ENCODE results near the gene VSTM2B.

Gene VSTM2B

GRCh38 chr19:29560313-29561075 is 34.7 kb downstream of the VSTM2B start:
- TF ChIP-seq CTCF (IDR thresholded peaks at IDR 0.05; ENCODE audit: low read depth, low read length), result no peak
- no peak for DNase-seq (ENCODE audit: extremely low read depth, low read depth)

GRCh38 chr19:29561601-29562000 is 35.8 kb downstream of the VSTM2B start:
- TF ChIP-seq CTCF (IDR thresholded peaks at IDR 0.05; ENCODE audit: low read depth, low read length), result no peak
- no peak for DNase-seq (ENCODE audit: extremely low read depth, low read depth)

GRCh38 chr19:29562299-29563297 is 36.8 kb downstream of the VSTM2B start:
- no peak for DNase-seq (ENCODE audit: extremely low read depth, low read depth)
- TF ChIP-seq CTCF (IDR thresholded peaks at IDR 0.05; ENCODE audit: low read depth, low read length), result no peak

DNA sequence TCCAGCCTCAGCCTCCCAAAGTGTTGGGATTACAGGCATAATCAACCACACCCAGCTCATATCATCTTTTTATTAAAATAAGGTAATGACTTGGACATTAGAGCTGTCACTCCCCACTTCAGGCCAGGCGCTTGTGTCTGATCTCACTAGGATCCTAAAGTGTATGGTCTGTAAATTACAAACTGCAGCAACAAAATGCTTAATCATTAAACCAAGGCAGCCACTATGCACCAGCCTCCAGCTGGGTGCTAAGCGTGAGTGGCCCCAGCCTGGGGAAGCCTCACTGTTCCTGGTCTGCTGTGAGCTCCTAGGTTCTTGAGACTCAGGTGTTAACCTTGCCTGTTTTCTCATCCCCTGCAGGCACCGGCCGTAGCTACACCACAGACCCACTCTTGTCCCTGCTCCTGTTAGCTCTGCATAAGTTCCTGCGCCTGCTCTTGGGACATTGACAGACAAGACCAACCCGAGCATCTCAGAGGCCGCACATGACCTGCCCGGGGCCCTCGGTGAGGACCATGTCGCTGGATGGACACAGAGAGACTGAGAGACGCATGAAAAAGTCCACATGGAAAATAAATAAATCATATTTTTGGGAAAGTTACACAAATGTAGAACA is 37.8 kb downstream of the VSTM2B start:
- no peak for TF ChIP-seq CTCF (IDR thresholded peaks at IDR 0.05; ENCODE audit: low read depth, low read length)
- no peak for DNase-seq (ENCODE audit: extremely low read depth, low read depth)

- no peak for DNase-seq (ENCODE audit: extremely low read depth, low read depth)
- no peak for TF ChIP-seq CTCF (IDR thresholded peaks at IDR 0.05; ENCODE audit: low read depth, low read length)
These were observed 38.8 kb downstream of the VSTM2B start for GRCh38 chr19:29564574-29565005.

GRCh38 chr19:29565171-29565570 is 39.4 kb downstream of the VSTM2B start:
- TF ChIP-seq CTCF (IDR thresholded peaks at IDR 0.05; ENCODE audit: low read depth, low read length), result no peak
- no peak for DNase-seq (ENCODE audit: extremely low read depth, low read depth)

Data from AG09319 (cell line).